Measurements from ENCODE around the gene CFAP61. TPM values are rescaled to one million over a fixed set of nuclear protein-coding genes. Genes with fewer than 3 reads are reported as not detected.

Gene CFAP61
- total RNA-seq, 4 donors from 2014 or later: 0.18 to 0.80 (median 0.57) TPM

DNA sequence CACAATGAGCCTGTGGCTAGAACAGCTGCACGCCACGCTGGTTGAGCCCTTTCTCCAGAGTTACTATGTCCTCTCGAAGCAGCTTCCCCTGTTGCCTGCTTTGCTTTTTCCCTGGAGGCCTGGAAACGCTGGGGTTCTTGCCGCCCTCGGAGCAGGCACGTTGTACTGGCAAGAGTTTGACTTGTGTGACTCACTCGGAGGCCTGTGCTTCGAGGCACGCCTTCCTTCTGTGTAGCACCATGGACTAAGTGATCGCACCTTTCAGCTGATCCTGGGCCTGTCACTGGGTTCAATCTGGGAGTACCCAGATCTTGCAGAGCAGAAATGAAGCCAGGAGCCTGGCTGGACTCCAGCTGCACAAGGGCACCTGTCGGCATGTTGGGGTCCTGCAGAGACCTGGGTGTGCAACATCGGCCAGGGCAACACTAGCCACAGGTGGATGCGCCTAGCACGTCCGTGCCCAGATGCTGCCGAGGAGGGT is 320.8 kb downstream of the CFAP61 start:
- peaks cover 60% of the 10 kb centered on the region for H3K27me3 ChIP-seq
- H3K36me3 ChIP-seq: no peaks in the 10 kb centered on the region
- H3K4me3 ChIP-seq: no peak overlapping the region
- H3K9me3 ChIP-seq: no peaks in the 10 kb centered on the region
- peaks cover 25% of the 10 kb centered on the region for H3K4me1 ChIP-seq
- TF ChIP-seq POLR2AphosphoS5 (IDR thresholded peaks at IDR 0.05) (no peak), POLR2A (IDR thresholded peaks at IDR 0.05) (no peak), EP300 (IDR thresholded peaks at IDR 0.05) (no peak)
- TF ChIP-seq, protein P1, sequence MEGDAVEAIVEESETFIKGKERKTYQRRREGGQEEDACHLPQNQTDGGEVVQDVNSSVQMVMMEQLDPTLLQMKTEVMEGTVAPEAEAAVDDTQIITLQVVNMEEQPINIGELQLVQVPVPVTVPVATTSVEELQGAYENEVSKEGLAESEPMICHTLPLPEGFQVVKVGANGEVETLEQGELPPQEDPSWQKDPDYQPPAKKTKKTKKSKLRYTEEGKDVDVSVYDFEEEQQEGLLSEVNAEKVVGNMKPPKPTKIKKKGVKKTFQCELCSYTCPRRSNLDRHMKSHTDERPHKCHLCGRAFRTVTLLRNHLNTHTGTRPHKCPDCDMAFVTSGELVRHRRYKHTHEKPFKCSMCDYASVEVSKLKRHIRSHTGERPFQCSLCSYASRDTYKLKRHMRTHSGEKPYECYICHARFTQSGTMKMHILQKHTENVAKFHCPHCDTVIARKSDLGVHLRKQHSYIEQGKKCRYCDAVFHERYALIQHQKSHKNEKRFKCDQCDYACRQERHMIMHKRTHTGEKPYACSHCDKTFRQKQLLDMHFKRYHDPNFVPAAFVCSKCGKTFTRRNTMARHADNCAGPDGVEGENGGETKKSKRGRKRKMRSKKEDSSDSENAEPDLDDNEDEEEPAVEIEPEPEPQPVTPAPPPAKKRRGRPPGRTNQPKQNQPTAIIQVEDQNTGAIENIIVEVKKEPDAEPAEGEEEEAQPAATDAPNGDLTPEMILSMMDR (IDR thresholded peaks at IDR 0.05): no peak
- 27% methylated on average over 17 of the region's 17 CpGs for WGBS
- H3K27ac ChIP-seq: no peak overlapping the region
- DNase-seq (ENCODE audit: low spot score in 2 of 2): no peak

DNA sequence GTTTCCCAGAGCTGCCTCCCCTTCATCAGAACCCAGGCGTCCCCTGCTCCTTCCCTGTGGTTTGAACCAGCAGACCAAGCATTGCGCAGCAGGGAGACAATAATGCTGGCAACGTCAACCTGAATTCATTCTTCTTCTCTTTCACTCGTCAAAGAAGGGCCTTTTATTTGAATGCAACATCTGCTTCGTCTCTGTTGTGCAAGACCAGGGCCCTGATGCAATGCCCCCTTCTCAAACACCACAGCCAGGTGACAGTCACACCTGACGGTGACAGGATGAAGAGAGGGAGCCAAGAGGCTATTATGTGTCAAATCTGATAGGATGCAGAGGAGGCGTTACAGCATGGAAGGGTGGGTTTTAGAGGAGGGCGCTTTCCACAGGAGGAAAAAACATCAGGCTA is 323.5 kb downstream of the CFAP61 start:
- WGBS: 69% methylated on average over 8 of the region's 8 CpGs
- H3K9me3 ChIP-seq: no peaks in the 10 kb centered on the region
- H3K36me3 ChIP-seq: no peaks in the 10 kb centered on the region
- H3K4me3 ChIP-seq: no peak overlapping the region
- peaks cover 10% of the 10 kb centered on the region for H3K4me1 ChIP-seq
- peaks cover 35% of the 10 kb centered on the region for H3K27me3 ChIP-seq
- DNase-seq (ENCODE audit: low spot score in 2 of 2): no peak
- H3K27ac ChIP-seq: no peak overlapping the region
- no peak for TF ChIP-seq POLR2A (IDR thresholded peaks at IDR 0.05)
- no peak for TF ChIP-seq POLR2AphosphoS5 (IDR thresholded peaks at IDR 0.05)
- TF ChIP-seq, protein P1 (IDR thresholded peaks at IDR 0.05): no peak
- TF ChIP-seq EP300 (IDR thresholded peaks at IDR 0.05): no peak

- Histone ChIP-seq H3K27me3 (peaks cover 5% of the 10 kb centered on the region), H3K4me1 (no peaks in the 10 kb centered on the region), H3K4me3 (no peak overlapping the region), H3K9me3 (no peaks in the 10 kb centered on the region), H3K36me3 (peaks cover 6% of the 10 kb centered on the region), H3K27ac (no peak overlapping the region)
- DNase-seq (ENCODE audit: low spot score in 2 of 2): no peak
- TF ChIP-seq POLR2A (IDR thresholded peaks at IDR 0.05) (no peak), POLR2AphosphoS5 (IDR thresholded peaks at IDR 0.05) (no peak), EP300 (IDR thresholded peaks at IDR 0.05) (no peak)
- TF ChIP-seq, protein P1 (IDR thresholded peaks at IDR 0.05): no peak
- WGBS: 74% methylated on average over 9 of the region's 9 CpGs
Measured at GRCh38 chr20:20386192-20386591, 333.9 kb downstream of the CFAP61 start.

DNA sequence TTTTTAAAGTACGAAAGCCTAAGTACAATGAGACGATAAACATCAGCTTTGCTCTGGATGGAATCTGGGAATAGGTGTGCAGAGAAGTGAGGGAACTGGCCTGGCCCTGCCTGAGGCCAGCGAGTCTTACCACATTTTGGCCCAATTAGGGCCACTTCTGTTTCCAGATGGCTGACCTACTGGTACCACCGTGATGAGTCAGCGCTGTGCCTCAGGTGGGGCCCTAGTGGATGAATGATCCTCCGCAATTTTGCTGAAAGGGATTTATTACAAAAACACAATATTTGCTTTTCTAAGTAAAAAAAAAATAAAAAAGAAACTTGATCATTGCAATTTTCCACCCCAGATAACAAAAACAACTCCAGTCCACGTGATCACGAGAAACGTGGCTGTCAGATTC is 338.1 kb downstream of the CFAP61 start:
- H3K36me3 ChIP-seq: peaks cover 31% of the 10 kb centered on the region

DNA sequence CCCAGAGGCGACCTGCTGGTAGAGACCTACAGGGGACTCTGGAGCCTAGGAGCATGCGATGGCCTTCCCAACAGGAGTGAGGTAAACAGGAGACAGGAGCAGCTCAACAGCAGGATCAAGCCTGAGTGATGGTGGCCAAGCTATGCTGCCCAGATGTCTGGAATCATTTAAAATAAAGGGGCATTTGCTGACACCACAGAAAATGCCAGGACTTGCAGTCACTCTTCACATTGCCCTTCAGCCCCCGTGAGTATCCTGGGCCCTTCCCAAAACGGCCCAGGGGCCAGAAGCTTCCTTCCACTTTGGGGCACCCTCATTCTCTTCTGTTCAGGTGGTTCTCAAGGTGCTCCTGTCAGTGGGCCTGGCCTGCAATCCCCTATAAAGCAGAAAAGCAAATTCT is 338.8 kb downstream of the CFAP61 start:
- 94% methylated on average over 4 of the region's 4 CpGs for WGBS
- Histone ChIP-seq H3K27ac (no peak overlapping the region), H3K27me3 (no peaks in the 10 kb centered on the region), H3K9me3 (no peaks in the 10 kb centered on the region), H3K4me1 (no peaks in the 10 kb centered on the region), H3K36me3 (peaks cover 31% of the 10 kb centered on the region), H3K4me3 (no peak overlapping the region)
- TF ChIP-seq POLR2A (IDR thresholded peaks at IDR 0.05): no peak
- no peak for TF ChIP-seq EP300 (IDR thresholded peaks at IDR 0.05)
- no peak for TF ChIP-seq POLR2AphosphoS5 (IDR thresholded peaks at IDR 0.05)
- TF ChIP-seq, protein P1 (IDR thresholded peaks at IDR 0.05): no peak
- DNase-seq (ENCODE audit: low spot score in 2 of 2): no peak

More for the DNA sequence above, 338.1 kb downstream of the CFAP61 start:
- H3K27ac ChIP-seq: no peak overlapping the region
- H3K27me3 ChIP-seq: no peaks in the 10 kb centered on the region
- no peak overlapping the region for H3K4me3 ChIP-seq
- no peaks in the 10 kb centered on the region for H3K4me1 ChIP-seq
- no peak for TF ChIP-seq POLR2AphosphoS5 (IDR thresholded peaks at IDR 0.05)
- TF ChIP-seq, protein P1 (IDR thresholded peaks at IDR 0.05): no peak
- H3K9me3 ChIP-seq: no peaks in the 10 kb centered on the region
- DNase-seq (ENCODE audit: low spot score in 2 of 2): no peak
- 98% methylated on average over 9 of the region's 9 CpGs for WGBS

Data from suprapubic skin (tissue), 4 donors.